Activated CD8-positive, alpha-beta T cell treated with anti-CD3 and anti-CD28 coated beads for 36 hours (primary cell): Measurements from ENCODE around the gene COG6. TPM values are rescaled to one million over a fixed set of nuclear protein-coding genes. Genes with fewer than 3 reads are reported as not detected.

Experiments
- ATAC-seq: fragments of 200-7000 bp; cut with Tn5 transposase; one replicate; pipeline ENCODE4 v1.10.0; 2021; ENCODE audit warnings: mild to moderate bottlenecking, moderate library complexity
- CTCF ChIA-PET: fragments of 350-600 bp; sonication (Branson Sonifier 250); formaldehyde crosslinking; loops from one replicate; lab custom pipeline; 2021; ENCODE audit warnings: antibody characterized with exemption; lab: Charles Lee
- POLR2A ChIA-PET: fragments of 350-600 bp; sonication (Branson Sonifier 250); formaldehyde crosslinking; loops from one replicate; lab custom pipeline; 2021; ENCODE audit warnings: antibody characterized with exemption; lab: Charles Lee
- DNase-seq: peaks from one replicate; pipeline ENCODE4 v3.0.0-alpha.2; 2020
- H3K27ac Mint-ChIP-seq: one replicate; pipeline ENCODE4 v1.8.0; 2021; ENCODE audit warnings: mild to moderate bottlenecking, mixed read lengths
- H3K27me3 Mint-ChIP-seq: one replicate; pipeline ENCODE4 v1.8.0; 2021; ENCODE audit warnings: mixed read lengths
- H3K36me3 Mint-ChIP-seq: one replicate; pipeline ENCODE4 v1.8.0; 2021; ENCODE audit warnings: low read depth, mixed read lengths
- H3K4me1 Mint-ChIP-seq: one replicate; pipeline ENCODE4 v1.8.0; 2021; ENCODE audit warnings: low read depth, mixed read lengths
- H3K4me3 Mint-ChIP-seq: one replicate; pipeline ENCODE4 v1.8.0; 2021; ENCODE audit warnings: mild to moderate bottlenecking, moderate library complexity, mixed read lengths
- H3K9me3 Mint-ChIP-seq: one replicate; pipeline ENCODE4 v1.8.0; 2021; ENCODE audit warnings: mixed read lengths
- intact Hi-C: fragments of 100-400 bp; cut with micrococcal nuclease; formaldehyde crosslinking; loops from one replicate; pipeline ENCODE4 v1.10.0; 2022
- total RNA-seq, 2 experiments: library from RNA; stranded (reverse); gene quantifications; one replicate each; pipeline ENCODE4 v1.2.3, GENCODE V29; 2021
- TF ChIP-seq, protein P1 (sequence below): fragments of 200-600 bp; IDR thresholded peaks from one replicate; pipeline ENCODE4 v1.8.0; 2022; ENCODE audit warnings: antibody characterized with exemption, mild to moderate bottlenecking

Gene COG6
- total RNA-seq, 2 experiments from 2014 or later = 25.5 to 26.4 TPM

DNA sequence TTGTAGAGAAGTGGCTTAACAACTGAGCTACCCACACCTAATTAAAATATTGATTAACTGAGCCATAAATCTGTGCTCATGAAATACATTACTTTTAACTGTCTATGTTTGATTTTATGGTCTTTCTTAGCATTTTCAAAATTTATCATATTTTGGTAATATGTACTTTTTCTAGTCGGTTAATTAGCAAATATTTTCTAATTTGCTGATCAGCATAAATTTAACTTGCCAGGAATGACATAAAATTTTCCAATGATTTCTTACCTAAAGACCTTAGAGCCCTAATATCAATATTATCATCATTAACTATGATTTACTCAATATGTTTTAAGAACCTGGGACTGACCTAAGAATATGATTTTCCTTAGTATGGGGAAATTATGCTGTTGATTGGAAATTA, 19.9 kb upstream of the COG6 start:
- intact Hi-C loops = no loop called here
- ChIA-PET POLR2A (no interaction called here), CTCF (interaction anchor here (1.3 kb wide), 1 partner anchor 23 kb away, joined by 8 read pairs; no protein-coding TSS in a partner anchor)
- ATAC-seq (no peak), DNase-seq (no peak)
- Mint-ChIP-seq H3K4me1 (no peaks in the 10 kb centered on the region), H3K27ac (no peak overlapping the region), H3K4me3 (no peak overlapping the region), H3K9me3 (peaks cover 15% of the 10 kb centered on the region), H3K36me3 (peaks cover 2% of the 10 kb centered on the region), H3K27me3 (peaks cover 24% of the 10 kb centered on the region)
- TF ChIP-seq, protein P1, sequence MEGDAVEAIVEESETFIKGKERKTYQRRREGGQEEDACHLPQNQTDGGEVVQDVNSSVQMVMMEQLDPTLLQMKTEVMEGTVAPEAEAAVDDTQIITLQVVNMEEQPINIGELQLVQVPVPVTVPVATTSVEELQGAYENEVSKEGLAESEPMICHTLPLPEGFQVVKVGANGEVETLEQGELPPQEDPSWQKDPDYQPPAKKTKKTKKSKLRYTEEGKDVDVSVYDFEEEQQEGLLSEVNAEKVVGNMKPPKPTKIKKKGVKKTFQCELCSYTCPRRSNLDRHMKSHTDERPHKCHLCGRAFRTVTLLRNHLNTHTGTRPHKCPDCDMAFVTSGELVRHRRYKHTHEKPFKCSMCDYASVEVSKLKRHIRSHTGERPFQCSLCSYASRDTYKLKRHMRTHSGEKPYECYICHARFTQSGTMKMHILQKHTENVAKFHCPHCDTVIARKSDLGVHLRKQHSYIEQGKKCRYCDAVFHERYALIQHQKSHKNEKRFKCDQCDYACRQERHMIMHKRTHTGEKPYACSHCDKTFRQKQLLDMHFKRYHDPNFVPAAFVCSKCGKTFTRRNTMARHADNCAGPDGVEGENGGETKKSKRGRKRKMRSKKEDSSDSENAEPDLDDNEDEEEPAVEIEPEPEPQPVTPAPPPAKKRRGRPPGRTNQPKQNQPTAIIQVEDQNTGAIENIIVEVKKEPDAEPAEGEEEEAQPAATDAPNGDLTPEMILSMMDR = no peak

DNA sequence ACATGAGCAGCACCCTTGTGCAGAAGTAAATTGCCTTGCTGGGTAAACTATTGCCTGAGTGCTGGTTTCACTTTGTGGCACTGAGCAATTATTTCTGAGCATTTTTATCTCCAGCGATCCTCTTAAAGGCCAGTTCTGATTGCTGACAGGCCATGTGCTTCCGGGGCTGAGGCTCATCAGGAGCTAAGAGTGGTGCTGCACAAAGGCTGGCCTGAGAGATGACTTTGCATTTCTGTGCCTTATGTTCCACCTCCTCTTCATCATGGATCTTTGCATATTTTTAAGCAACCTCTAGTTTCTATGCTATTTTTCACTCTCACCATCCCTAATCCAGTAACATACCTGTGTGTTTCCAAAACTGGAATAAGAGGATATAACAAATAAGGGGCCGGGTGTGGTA, 17.6 kb upstream of the COG6 start:
- DNase-seq (no peak), ATAC-seq (no peak)
- CTCF ChIA-PET = no interaction called here
- intact Hi-C loops = no loop called here
- Mint-ChIP-seq H3K9me3 (peaks cover 2% of the 10 kb centered on the region), H3K4me3 (no peak overlapping the region), H3K27me3 (peaks cover 24% of the 10 kb centered on the region), H3K27ac (no peak overlapping the region), H3K36me3 (no peaks in the 10 kb centered on the region), H3K4me1 (no peaks in the 10 kb centered on the region)
- POLR2A ChIA-PET = no interaction called here
- TF ChIP-seq, protein P1 = no peak

DNA sequence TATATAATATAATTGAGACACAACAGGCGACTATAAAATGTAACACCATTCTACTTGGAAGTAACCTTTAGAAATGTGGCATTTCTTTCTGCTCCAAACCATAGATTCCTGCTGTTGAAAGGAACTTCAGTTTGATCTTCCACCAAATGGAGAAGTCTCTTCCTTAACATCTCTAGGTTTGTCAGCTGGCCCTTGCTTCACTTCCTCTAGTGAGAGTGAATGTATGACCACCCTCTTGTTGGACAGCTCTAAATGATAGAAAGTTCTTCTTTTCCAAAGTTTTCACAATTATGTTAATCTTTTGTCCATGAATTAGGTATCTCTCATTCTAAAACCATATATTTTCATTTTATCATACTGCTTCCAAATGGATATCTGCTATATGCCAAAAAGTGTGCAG, 13.8 kb upstream of the COG6 start:
- ATAC-seq (no peak), DNase-seq (no peak)
- Mint-ChIP-seq H3K4me1 (no peaks in the 10 kb centered on the region), H3K27ac (no peak overlapping the region), H3K4me3 (no peak overlapping the region), H3K9me3 (peaks cover 2% of the 10 kb centered on the region), H3K36me3 (no peaks in the 10 kb centered on the region), H3K27me3 (peaks cover 20% of the 10 kb centered on the region)
- intact Hi-C loops = no loop called here
- ChIA-PET CTCF (interaction anchor here (1.2 kb wide), 1 partner anchor 26 kb away, joined by 3 read pairs; no protein-coding TSS in a partner anchor), POLR2A (no interaction called here)
- TF ChIP-seq, protein P1 = no peak

DNA sequence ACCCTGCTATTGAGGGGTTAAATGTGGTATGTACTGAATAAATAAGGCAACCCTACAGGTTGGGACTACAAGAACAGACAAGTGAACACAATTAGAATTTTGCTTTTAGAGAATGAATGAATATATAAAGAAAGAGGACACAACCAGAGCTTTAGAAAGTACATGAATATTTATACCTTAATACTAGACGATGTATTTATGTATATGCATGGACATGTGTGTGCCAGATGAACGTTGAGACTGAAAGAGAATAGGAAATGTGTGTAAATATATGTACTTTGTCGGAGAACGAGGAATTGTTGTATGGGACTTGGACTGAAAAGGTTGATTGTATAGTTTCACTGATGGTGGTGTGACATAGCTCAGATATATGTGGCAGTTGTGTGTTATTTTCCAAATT, 9.3 kb upstream of the COG6 start:
- peaks cover 6% of the 10 kb centered on the region for H3K27me3 Mint-ChIP-seq
- no peak for DNase-seq
- no peak overlapping the region for H3K27ac Mint-ChIP-seq
- ChIA-PET POLR2A (no interaction called here), CTCF (interaction anchor here (1.4 kb wide), 1 partner anchor 34 kb away, joined by 5 read pairs; no protein-coding TSS in a partner anchor)
- no peak overlapping the region for H3K4me3 Mint-ChIP-seq
- TF ChIP-seq, protein P1 = no peak
- H3K9me3 Mint-ChIP-seq = no peaks in the 10 kb centered on the region
- H3K36me3 Mint-ChIP-seq = no peaks in the 10 kb centered on the region
- H3K4me1 Mint-ChIP-seq = no peaks in the 10 kb centered on the region
- ATAC-seq = no peak
- intact Hi-C loops = no loop called here

DNA sequence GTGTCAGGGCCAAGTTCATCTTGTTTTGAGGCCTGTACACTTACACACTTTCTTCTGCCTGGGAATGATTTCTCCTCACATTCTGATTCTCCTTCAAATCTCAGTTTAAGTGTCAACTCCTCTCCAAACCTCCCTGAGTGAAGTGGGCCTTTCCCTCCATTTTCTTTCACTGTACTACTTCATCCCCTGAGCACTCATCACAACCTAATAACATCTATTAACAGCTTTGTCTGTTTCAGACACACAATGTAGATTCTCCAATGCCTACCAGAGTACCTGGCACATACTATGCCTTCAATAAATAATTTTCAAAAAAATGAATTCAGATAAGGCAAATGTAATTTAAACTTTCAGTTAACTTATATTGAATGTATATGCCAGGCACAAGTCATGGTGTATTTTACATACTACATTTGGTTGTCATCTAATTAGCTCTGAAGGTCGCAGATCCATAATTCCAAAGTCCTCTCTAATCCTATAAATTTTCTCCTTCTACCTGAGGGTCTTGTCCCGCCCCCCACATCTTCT, 357 bp upstream of the COG6 start:
- H3K27me3 Mint-ChIP-seq = no peaks in the 10 kb centered on the region
- ChIA-PET POLR2A (no interaction called here), CTCF (no interaction called here)
- ATAC-seq = no peak
- no peak for DNase-seq
- TF ChIP-seq, protein P1 = no peak
- peaks cover 3% of the 10 kb centered on the region for H3K9me3 Mint-ChIP-seq
- H3K4me3 Mint-ChIP-seq = peak overlapping the region; percentile 86
- peaks cover 2% of the 10 kb centered on the region for H3K36me3 Mint-ChIP-seq
- peaks cover 24% of the 10 kb centered on the region for H3K4me1 Mint-ChIP-seq
- peak overlapping the region; percentile 88 for H3K27ac Mint-ChIP-seq
- intact Hi-C loops = no loop called here
